ENCODE data around the gene G6PD.
A peak's percentile ranks its signal among the peaks of the same experiment; 100 is the strongest.
"Not testable (repeated sequence)": the region's sequence is repeated elsewhere in the genome, so short reads cannot be mapped to it uniquely, and the experiment has no call there.

Gene G6PD

GRCh38 chrX:154542723-154543424 lies 3.8 kb downstream of the G6PD start:
- DNase-seq: no peak

- no peak for DNase-seq
These were observed 4.5 kb downstream of the G6PD start for GRCh38 chrX:154541896-154542722.

DNA sequence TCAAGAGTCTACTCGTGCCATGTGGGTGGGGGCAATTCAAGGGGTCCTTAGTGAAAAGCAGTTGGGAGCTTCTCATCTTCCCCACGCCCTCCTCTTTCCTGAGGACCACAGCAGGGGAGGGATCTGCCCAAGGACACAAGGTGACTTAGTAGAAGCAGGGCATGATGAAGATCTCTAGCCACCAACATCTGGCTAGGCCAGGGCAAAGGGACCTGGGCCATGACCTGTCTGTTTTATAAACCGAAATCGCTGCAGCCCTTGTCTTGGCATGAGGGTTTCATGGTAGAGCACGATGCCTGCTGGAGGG lies 5.1 kb downstream of the G6PD start:
- DNase-seq: no peak

- DNase-seq: no peak
These were observed 5.6 kb downstream of the G6PD start for GRCh38 chrX:154540897-154541535.

DNA sequence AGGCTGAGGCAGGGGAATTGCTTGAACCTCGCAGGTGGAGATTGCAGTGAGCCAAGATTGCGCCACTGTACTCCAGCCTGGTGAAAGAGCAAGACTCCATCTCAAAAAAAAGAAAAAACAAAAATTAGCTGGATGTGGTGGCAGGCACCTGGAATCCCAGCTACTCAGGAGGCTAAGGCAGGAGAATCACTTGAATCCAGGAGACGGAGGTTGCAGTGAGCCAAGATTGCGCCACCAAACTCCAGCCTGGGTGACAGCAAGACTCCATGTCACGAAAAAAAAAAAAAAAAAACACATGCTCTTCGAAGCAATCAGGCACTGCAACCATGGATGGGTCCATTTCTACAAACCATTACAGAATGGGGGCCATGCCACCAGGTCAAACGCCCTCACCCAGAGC lies 6.3 kb downstream of the G6PD start:
- not testable (repeated sequence) for DNase-seq

- DNase-seq: no peak
These were observed 7.6 kb downstream of the G6PD start for GRCh38 chrX:154539077-154539476.

- no peak for DNase-seq
These were observed 10.8 kb downstream of the G6PD start for GRCh38 chrX:154535892-154536291.

- peak; percentile 87 for DNase-seq
These were observed 11.9 kb downstream of the G6PD start for GRCh38 chrX:154534526-154535322.

- DNase-seq: no peak
These were observed 14.0 kb downstream of the G6PD start for GRCh38 chrX:154532690-154533089.

GRCh38 chrX:154531626-154532025 lies 15.0 kb downstream of the G6PD start:
- DNase-seq: no peak

DNA sequence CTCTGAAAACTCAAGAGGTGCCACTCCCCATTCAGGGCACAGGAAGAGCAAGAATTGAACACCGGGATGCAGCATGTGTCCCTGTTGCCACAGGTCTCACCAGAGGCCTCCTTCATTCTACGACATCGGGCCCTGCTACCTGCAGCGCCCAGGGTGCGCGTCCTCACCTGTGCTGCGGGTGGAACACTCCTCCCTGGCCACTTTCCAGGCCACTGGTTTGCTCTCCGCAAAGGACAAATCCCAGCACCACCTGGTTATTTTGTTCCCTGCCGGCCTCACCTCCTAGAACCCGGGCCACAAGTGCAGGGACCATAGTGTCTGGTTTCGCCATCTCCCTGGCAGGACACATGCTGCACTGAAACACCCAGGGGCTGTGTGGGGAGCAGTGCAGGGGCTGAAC lies 16.4 kb downstream of the G6PD start:
- DNase-seq: no peak

GRCh38 chrX:154529206-154529612 lies 17.4 kb downstream of the G6PD start:
- no peak for DNase-seq

- peak; percentile 77 for DNase-seq
These were observed 19.6 kb downstream of the G6PD start for GRCh38 chrX:154526901-154527675.

DNA sequence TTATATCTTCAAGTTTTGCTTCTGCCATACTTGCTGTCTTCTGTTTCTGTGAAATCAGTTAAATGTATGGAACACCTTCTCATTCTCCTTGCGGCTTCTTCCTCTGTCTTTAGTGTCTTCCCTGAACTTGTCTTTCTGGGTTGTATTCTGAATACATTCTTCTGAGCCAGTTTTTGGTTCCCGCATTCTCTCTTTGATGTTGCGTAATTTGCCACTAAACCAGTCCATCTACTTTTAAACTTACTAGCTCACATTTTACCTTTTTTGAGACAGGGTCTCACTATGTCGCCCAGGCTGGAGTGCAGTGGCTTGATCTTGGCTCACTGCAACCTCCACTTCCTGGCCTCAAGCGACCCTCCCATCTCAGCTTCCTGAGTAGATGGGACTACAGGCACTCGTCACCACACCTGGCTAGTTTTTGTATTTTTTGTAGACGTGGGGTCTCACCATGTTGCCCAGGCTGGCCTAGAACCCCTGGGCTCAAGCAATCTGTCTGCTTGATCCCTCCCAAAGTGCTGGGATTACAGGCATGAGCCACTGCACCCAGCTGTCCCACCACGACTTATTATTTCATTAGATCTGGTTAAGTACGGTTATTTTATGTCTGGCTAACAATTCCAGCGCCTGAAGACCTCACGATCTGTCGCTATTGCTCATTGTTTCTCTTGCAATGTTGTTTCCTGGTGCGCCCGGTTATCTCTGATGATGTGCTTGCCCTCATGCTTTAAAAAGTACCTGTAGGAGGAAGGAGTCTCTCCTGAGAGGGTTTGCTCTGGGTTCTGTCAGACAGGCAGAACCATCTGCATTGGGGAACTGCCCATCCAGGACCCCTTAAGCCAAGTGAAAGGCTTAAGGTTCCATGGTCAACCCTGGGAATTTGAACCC lies 20.8 kb downstream of the G6PD start:
- DNase-seq: no peak

GRCh38 chrX:154519389-154519788 lies 27.3 kb downstream of the G6PD start:
- DNase-seq: no peak

DNA sequence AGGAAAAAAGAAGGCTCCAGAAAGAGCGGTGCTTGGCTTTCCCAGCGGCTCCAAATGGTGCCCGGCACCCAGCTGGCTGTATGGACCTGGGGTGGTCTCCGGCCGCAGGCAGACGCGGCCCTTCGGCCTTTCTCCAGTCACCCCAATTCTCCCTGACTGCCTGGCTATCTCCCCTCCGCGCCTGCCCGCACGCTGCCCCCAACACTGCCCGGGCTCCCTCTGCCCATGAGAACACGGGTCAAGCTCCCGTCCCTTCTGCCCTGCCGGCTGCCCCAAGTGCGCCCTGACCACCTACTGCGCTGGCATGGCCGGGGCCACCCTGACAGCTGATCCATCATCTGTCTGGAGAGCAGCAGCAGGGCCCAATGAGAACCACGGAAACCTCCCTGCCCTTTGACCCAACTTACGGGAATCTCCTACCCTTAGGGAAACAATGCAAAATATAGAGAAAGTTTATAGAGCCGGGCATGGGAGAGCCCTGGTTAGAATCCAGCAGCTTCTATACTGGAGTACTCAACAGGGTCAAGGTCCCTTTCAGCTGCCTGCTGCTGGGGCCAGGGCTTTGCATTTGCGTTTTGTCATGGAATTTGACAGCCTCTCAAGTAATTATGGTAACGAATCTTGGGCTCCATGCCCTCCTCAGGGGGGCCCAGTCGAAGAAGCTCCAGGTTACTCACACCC lies 29.4 kb downstream of the G6PD start:
- DNase-seq: no peak

- no peak for DNase-seq
These were observed 30.0 kb downstream of the G6PD start for GRCh38 chrX:154516656-154517100.

- no peak for DNase-seq
These were observed 30.5 kb downstream of the G6PD start, which contains the start of gene FAM3A for GRCh38 chrX:154515966-154516655. Gene FAM3A (minus strand): TSS chrX:154516232. CDS start chrX:154515772, 460 bp downstream.

DNA sequence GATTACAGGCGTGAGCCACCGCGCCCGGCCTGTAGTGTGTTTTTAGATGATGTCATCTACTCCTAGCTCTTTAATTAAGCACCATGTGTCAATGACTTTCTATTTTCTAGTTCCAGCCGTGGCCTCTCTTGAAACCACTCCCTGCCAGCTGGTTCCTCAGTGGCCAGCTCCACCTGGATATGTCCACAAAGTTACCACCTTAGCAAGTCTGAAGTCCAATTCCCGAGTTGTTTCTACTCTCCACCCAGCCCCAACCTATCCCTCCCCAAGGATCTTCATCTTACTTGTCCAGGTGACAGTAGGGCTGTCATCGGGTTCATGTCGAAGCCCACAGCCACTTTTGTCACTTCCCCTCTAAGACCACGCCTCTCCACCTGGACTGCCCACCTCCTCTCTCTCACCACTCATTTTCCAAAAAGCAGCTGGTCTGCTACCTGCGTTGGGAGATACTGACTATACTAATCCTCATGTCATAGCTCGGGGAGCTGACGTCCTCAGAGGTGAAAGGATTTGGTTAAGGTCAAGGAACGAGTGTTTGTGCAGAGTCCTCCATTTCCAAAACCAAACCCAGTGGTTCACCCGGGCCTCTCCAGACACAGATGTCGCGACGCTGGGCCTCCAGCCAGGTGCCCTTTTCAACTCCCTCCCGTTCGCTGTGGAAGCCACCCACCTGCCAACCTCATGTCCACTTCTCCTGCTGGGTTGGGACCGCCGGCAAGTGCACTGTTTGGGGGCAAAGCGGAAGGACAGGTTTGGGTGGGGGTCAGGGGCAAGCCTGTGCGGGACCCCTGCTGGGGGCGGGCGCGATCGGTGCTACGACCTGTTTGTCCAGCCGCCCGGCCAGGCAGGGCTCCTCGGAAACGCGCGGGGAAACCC lies 31.3 kb downstream of the G6PD start:
- DNase-seq: no peak

All from 8988T (cell line).